Muscle layer of duodenum (tissue), 2 donors: ENCODE measurements around the gene LORICRIN.
A peak's percentile ranks its signal among the peaks of the same experiment; 100 is the strongest.
"Not testable (repeated sequence)": the region's sequence is repeated elsewhere in the genome, so short reads cannot be mapped to it uniquely, and the experiment has no call there.

Experiments
- H3K27ac ChIP-seq: one replicate; pipeline ENCODE4 v1.7.0; 2013; ENCODE audit warnings: mild to moderate bottlenecking, low read length
- H3K27me3 ChIP-seq: one replicate; pipeline ENCODE4 v1.7.0; 2013; ENCODE audit warnings: low read depth, mild to moderate bottlenecking, control low read depth, low read length
- H3K36me3 ChIP-seq, 2 donors: one replicate each; pipeline ENCODE4 v1.7.0; 2013; ENCODE audit warnings: low read length in 2 of 2, control low read depth in 1 of 2, mild to moderate bottlenecking in 1 of 2; ENCODE audit not compliant: insufficient read depth in 2 of 2, control insufficient read depth in 1 of 2
- H3K4me1 ChIP-seq, 2 donors: one replicate each; pipeline ENCODE4 v1.7.0; 2013; ENCODE audit warnings: low read length in 2 of 2, mild to moderate bottlenecking in 2 of 2, control low read depth in 1 of 2, moderate library complexity in 1 of 2; ENCODE audit not compliant: insufficient read depth in 2 of 2, control insufficient read depth in 1 of 2
- H3K4me3 ChIP-seq, 2 donors: one replicate each; pipeline ENCODE4 v1.7.0; 2013; ENCODE audit warnings: low read length in 2 of 2, low read depth in 1 of 2, mild to moderate bottlenecking in 1 of 2
- H3K9me3 ChIP-seq, 2 donors: one replicate each; pipeline ENCODE4 v1.7.0; 2013; ENCODE audit warnings: low read length in 2 of 2, control low read depth in 1 of 2, mild to moderate bottlenecking in 1 of 2; ENCODE audit not compliant: control insufficient read depth in 1 of 2
- donor health status: healthy.

Gene LORICRIN

GRCh38 chr1:153229076-153229829 is 30.2 kb upstream of the LORICRIN start:
- H3K9me3 ChIP-seq, H3K4me1 ChIP-seq, H3K27ac ChIP-seq, H3K27me3 ChIP-seq, H3K36me3 ChIP-seq, H3K4me3 ChIP-seq: not testable (repeated sequence)

GRCh38 chr1:153231363-153231762 is 28.1 kb upstream of the LORICRIN start:
- no peaks in the 10 kb centered on the region for H3K9me3 ChIP-seq
- no peaks in the 10 kb centered on the region for H3K27me3 ChIP-seq
- H3K36me3 ChIP-seq: no peaks in the 10 kb centered on the region
- H3K27ac ChIP-seq: peak overlapping the region; percentile 32
- H3K4me3 ChIP-seq: no peak overlapping the region
- no peaks in the 10 kb centered on the region for H3K4me1 ChIP-seq

- no peaks in the 10 kb centered on the region for H3K4me1 ChIP-seq
- H3K9me3 ChIP-seq: no peaks in the 10 kb centered on the region
- no peak overlapping the region for H3K4me3 ChIP-seq
- no peaks in the 10 kb centered on the region for H3K27me3 ChIP-seq
- H3K36me3 ChIP-seq: no peaks in the 10 kb centered on the region
- peak overlapping the region; percentile 32 for H3K27ac ChIP-seq
Observed at GRCh38 chr1:153231785-153232184, 27.7 kb upstream of the LORICRIN start.

DNA sequence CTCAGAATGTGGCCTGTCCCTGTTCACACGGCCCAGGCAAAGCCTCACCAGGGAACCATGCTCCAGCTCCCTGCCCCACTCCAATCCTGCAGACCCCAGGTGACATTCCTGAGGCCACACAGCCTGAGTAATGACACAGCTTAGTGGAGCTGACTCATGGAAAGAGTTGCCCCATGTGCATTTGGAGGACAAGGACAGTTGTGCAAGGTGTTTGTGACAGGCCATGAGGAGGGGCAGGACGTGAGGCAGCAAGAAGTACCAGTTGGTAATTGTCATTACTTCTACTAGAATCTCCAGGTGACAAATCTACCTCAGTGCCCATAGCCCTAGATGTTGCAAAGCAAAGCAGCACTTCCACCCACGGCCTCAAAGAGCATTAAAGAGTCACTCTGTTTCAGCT is 26.9 kb upstream of the LORICRIN start:
- Histone ChIP-seq H3K9me3 (no peaks in the 10 kb centered on the region), H3K27me3 (no peaks in the 10 kb centered on the region), H3K27ac (no peak overlapping the region), H3K4me3 (no peak overlapping the region), H3K36me3 (no peaks in the 10 kb centered on the region), H3K4me1 (no peaks in the 10 kb centered on the region)

DNA sequence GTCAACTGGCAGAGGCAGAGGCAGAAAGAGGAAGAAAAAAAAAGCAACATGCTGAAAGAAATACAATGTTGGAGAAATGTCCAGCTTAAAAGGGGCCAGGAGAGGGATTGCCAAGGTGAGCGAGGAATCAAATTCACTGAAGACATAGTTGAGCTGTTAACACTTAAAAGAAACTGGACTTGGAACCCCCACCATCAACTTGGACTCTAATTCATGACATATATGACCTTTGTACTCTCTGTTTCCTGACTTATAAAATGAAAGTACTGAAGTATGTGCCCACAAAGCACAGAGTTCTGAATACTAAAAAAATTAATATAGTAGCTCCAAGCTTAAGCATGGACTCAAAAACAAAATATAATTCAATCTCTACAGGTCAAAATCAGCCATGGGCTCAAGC is 26.0 kb upstream of the LORICRIN start:
- H3K4me1 ChIP-seq: no peaks in the 10 kb centered on the region
- no peaks in the 10 kb centered on the region for H3K9me3 ChIP-seq
- no peaks in the 10 kb centered on the region for H3K36me3 ChIP-seq
- H3K4me3 ChIP-seq: no peak overlapping the region
- H3K27ac ChIP-seq: no peak overlapping the region
- no peaks in the 10 kb centered on the region for H3K27me3 ChIP-seq

GRCh38 chr1:153238527-153238926 is 21.0 kb upstream of the LORICRIN start:
- Histone ChIP-seq H3K27me3 (no peaks in the 10 kb centered on the region), H3K4me3 (no peak overlapping the region), H3K27ac (no peak overlapping the region), H3K4me1 (no peaks in the 10 kb centered on the region), H3K36me3 (no peaks in the 10 kb centered on the region), H3K9me3 (no peaks in the 10 kb centered on the region)

DNA sequence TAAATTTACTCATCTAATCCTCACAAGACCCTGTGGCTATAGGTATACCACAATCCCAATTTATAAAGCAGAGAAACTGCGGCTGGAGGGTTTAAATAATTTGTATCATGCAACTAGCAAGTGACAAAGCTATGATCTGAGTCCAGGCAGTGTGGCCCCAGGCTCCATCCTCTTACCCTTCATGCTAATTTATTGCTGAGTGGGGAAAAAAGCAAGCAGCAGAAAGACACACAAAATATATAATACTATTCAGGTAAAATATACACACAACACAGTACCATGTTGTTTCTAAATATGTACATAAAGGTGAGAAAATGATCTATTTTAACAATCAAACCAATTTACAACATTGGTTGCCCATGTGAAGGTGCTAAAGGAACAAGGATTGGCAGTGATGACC is 17.3 kb upstream of the LORICRIN start:
- H3K4me3 ChIP-seq: no peak overlapping the region
- no peaks in the 10 kb centered on the region for H3K9me3 ChIP-seq
- H3K27me3 ChIP-seq: no peaks in the 10 kb centered on the region
- no peaks in the 10 kb centered on the region for H3K4me1 ChIP-seq
- H3K36me3 ChIP-seq: no peaks in the 10 kb centered on the region
- H3K27ac ChIP-seq: no peak overlapping the region

DNA sequence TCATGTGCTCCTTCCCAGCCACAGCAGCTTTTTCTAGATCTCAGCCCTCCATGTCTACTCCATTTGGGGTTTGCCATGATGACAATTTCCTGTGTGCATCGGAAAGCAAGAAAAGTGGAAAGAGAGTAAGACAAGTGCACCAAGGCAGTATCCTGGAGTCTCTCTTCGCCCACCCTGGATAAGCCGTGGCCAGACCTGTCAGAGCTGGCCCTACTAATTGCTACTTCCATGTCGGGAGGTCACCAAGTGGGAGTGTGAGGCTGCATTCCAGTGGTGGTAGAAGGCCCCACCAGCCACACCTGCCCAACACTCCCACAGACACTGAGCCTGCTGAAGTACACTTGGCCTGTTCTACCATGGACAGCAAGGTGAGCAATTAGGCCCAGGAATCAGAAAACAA is 14.0 kb upstream of the LORICRIN start:
- Histone ChIP-seq H3K27ac (no peak overlapping the region), H3K9me3 (no peaks in the 10 kb centered on the region), H3K27me3 (no peaks in the 10 kb centered on the region), H3K4me1 (no peaks in the 10 kb centered on the region), H3K4me3 (no peak overlapping the region), H3K36me3 (no peaks in the 10 kb centered on the region)

DNA sequence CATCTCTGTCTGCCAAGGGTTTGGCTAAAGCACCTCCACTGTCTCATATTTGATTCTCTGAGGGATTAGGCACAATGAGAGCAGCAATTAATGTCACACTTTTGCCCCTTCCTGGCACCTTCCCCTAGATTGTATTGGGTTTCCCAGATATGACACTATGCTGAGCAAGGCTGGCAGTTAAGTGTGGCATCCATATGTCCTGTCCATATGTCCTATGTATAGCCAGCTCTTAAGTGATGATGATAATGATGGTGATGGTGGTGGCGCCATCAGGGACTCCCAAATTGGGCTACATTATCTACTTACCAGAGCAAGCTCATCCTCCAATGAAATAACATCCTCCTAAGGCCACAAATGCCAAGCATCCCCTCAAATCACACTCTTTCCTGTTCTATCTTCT is 13.5 kb upstream of the LORICRIN start:
- Histone ChIP-seq H3K9me3 (no peaks in the 10 kb centered on the region), H3K36me3 (no peaks in the 10 kb centered on the region), H3K27ac (no peak overlapping the region), H3K27me3 (no peaks in the 10 kb centered on the region), H3K4me1 (no peaks in the 10 kb centered on the region), H3K4me3 (no peak overlapping the region)

DNA sequence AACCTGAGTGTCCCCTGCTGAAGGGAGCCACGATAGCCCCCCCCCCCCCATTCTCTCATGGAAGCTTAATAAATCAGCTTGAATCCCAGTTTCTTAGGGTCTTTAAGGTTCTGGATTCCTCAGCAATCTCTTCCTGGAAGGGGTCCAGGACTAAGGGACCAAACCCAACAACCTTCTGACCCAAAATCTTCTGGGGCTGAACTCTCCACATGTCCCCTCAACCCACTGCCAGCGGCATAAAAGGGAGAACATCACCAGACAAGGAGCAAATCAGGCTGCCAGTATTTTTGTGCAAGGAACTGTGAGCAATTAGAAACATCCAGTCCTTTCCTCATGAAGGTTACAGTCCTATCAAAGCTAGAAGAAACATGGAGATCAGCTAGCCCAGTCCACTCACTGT is 12.7 kb upstream of the LORICRIN start:
- Histone ChIP-seq H3K4me1 (no peaks in the 10 kb centered on the region), H3K27me3 (no peaks in the 10 kb centered on the region), H3K27ac (no peak overlapping the region), H3K36me3 (no peaks in the 10 kb centered on the region), H3K9me3 (no peaks in the 10 kb centered on the region), H3K4me3 (no peak overlapping the region)

DNA sequence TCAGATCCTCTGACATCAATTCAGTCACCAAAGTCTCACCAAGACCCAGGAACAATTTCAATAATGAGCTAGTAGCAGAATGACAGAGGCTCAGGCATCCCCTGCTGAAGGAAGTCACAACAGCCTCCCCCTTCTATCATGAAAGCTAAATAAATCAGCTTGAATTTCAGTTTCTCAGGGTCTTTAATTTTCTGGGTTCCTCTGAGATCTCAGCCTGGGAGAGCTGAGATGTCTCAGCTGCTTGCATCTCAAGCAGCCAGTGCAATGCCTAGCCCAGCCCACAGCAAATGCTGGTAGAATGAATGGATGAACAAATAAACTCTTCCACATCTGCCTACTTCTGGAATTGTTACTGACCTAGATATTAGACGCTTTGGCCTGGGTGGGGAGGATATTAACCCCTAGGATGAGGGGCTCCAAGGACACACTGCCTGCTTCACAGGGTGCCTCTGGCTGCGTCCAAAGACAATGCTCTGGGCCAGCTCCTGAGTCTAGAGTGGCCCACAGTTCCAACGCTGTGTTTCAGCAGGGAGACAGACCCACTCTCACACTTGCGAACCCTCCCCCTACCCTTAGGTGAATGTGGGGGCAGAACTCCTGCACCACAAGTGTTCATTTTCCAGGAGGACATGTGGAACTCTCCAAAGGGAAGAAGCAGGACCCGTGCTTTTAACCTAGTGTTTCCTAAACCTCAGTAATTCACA is 11.2 kb upstream of the LORICRIN start:
- Histone ChIP-seq H3K4me3 (no peak overlapping the region), H3K36me3 (no peaks in the 10 kb centered on the region), H3K27me3 (no peaks in the 10 kb centered on the region), H3K4me1 (no peaks in the 10 kb centered on the region), H3K9me3 (no peaks in the 10 kb centered on the region), H3K27ac (no peak overlapping the region)

DNA sequence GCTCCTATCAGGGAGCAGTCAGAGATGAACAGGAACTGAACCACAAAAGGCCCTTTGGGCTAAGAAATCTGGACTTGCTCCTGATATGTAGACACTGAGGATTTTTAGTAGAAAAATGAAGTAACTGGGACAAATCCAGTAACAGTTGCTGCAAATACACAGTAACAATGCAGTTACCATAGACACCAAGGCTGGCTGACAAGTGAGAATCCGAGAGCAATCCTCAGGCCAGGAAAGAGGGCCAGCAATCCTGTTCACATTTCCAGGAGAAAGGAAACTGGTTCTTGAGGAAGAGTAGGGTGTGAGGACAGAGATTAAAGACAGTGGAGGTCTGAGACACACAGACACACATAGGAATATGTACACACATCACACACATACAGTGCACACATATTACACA is 9.3 kb upstream of the LORICRIN start:
- no peaks in the 10 kb centered on the region for H3K9me3 ChIP-seq

More for the DNA sequence above, 9.3 kb upstream of the LORICRIN start:
- H3K4me1 ChIP-seq: no peaks in the 10 kb centered on the region
- no peak overlapping the region for H3K27ac ChIP-seq
- H3K27me3 ChIP-seq: no peaks in the 10 kb centered on the region
- H3K36me3 ChIP-seq: no peaks in the 10 kb centered on the region
- H3K4me3 ChIP-seq: no peak overlapping the region
